ENCODE measurements around the gene IFFO2. TPM values are rescaled to one million over a fixed set of nuclear protein-coding genes. Genes with fewer than 3 reads are reported as not detected.

IFFO2 gene
- total RNA-seq, 2 donors from 2014 or later = 13.6 to 20.4 TPM

GRCh38 chr1:18912550-18912949 is 43.9 kb downstream of the IFFO2 start:
- no peak for DNase-seq (ENCODE audit: low spot score)
- H3K27me3 ChIP-seq (replicated peaks; ENCODE audit: insufficient read depth) = no peaks in the 10 kb centered on the region
- no peaks in the 10 kb centered on the region for H3K9me3 ChIP-seq
- WGBS = 88% methylated on average over 3 of the region's 3 CpGs
- TF ChIP-seq POLR2A (IDR thresholded peaks at IDR 0.05) (no peak), POLR2AphosphoS5 (IDR thresholded peaks at IDR 0.05) (no peak), CTCF (IDR thresholded peaks at IDR 0.05) (no peak)
- H3K4me1 ChIP-seq (replicated peaks) = peaks cover 4% of the 10 kb centered on the region
- intact Hi-C loops (cut with DNase I) = no loop called here
- H3K4me3 ChIP-seq = no peak overlapping the region
- no peak overlapping the region for H3K27ac ChIP-seq
- peaks cover 0 to 13% of the 10 kb centered on the region in 2 donors for H3K36me3 ChIP-seq

- 77% methylated on average over 17 of the region's 17 CpGs for WGBS
- H3K9me3 ChIP-seq = no peaks in the 10 kb centered on the region
- no peak overlapping the region for H3K4me3 ChIP-seq
- no peak overlapping the region for H3K27ac ChIP-seq
- peaks cover 0 to 13% of the 10 kb centered on the region in 2 donors for H3K36me3 ChIP-seq
- H3K27me3 ChIP-seq (replicated peaks; ENCODE audit: insufficient read depth) = no peaks in the 10 kb centered on the region
- no peak for DNase-seq (ENCODE audit: low spot score)
- H3K4me1 ChIP-seq (replicated peaks) = peaks cover 15% of the 10 kb centered on the region
- TF ChIP-seq CTCF (IDR thresholded peaks at IDR 0.05) (no peak), POLR2AphosphoS5 (IDR thresholded peaks at IDR 0.05) (no peak), POLR2A (IDR thresholded peaks at IDR 0.05) (no peak)
- intact Hi-C loops (cut with DNase I) = loop anchor here (10.0 kb wide), 2 partner anchors 46 to 326 kb away; partner anchors contain the start of gene IFFO2
Measured at GRCh38 chr1:18908911-18909771, 47.3 kb downstream of the IFFO2 start.

- Histone ChIP-seq H3K27ac (peak overlapping the region; percentile 58 to 68), H3K4me3 (no peak overlapping the region), H3K27me3 (replicated peaks; ENCODE audit: insufficient read depth) (no peaks in the 10 kb centered on the region), H3K36me3 (peaks cover 0 to 13% of the 10 kb centered on the region in 2 donors), H3K4me1 (replicated peaks) (peaks cover 22% of the 10 kb centered on the region), H3K9me3 (no peaks in the 10 kb centered on the region)
- WGBS = 59% methylated on average over 22 of the region's 22 CpGs
- no peak for TF ChIP-seq POLR2A (IDR thresholded peaks at IDR 0.05)
- no peak for TF ChIP-seq CTCF (IDR thresholded peaks at IDR 0.05)
- no peak for TF ChIP-seq POLR2AphosphoS5 (IDR thresholded peaks at IDR 0.05)
- intact Hi-C loops (cut with DNase I) = loop anchor here (2.0 to 10.0 kb wide), 3 partner anchors 47 to 327 kb away; partner anchors contain the start of gene IFFO2
- DNase-seq (ENCODE audit: low spot score) = no peak
Measured at GRCh38 chr1:18907917-18908845, 48.3 kb downstream of the IFFO2 start.

GRCh38 chr1:18907021-18907916 is 49.2 kb downstream of the IFFO2 start:
- H3K27me3 ChIP-seq (replicated peaks; ENCODE audit: insufficient read depth) = no peaks in the 10 kb centered on the region
- H3K4me3 ChIP-seq = no peak overlapping the region
- TF ChIP-seq POLR2AphosphoS5 (IDR thresholded peaks at IDR 0.05) = peak; percentile 78
- peak; percentile 75 to 92 (median 89) for TF ChIP-seq CTCF (IDR thresholded peaks at IDR 0.05)
- no peak for TF ChIP-seq POLR2A (IDR thresholded peaks at IDR 0.05)
- peak overlapping the region; percentile 58 to 68 for H3K27ac ChIP-seq
- 27% methylated on average over 16 of the region's 16 CpGs for whole genome bisulfite sequencing
- intact Hi-C loops (cut with DNase I) = loop anchor here (2.0 to 10.0 kb wide), 3 partner anchors 48 to 328 kb away; partner anchors contain the start of gene IFFO2
- no peaks in the 10 kb centered on the region for H3K9me3 ChIP-seq
- peak; percentile 55 for DNase-seq (ENCODE audit: low spot score)
- peaks cover 0 to 13% of the 10 kb centered on the region in 2 donors for H3K36me3 ChIP-seq
- H3K4me1 ChIP-seq (replicated peaks) = peaks cover 22% of the 10 kb centered on the region

All from prostate gland (tissue), 2 donors.